HepG2 (cell line): ENCODE data around the gene MYCBPAP.

Experiments used
- CHD2 ChIP-seq: IDR thresholded peaks from 2 replicates; pipeline ENCODE4 v1.6.1; 2011; ENCODE audit warnings: low read depth, low read length, improper control_type of control experiment
- ZEB1 ChIP-seq: IDR thresholded peaks from 2 replicates; pipeline ENCODE4 v1.6.1; 2012; ENCODE audit warnings: mild to moderate bottlenecking, low read depth, inconsistent platforms; ENCODE audit not compliant: insufficient replicate concordance

- TF ChIP-seq ZEB1 = no peak
- TF ChIP-seq CHD2 = no peak
These were observed 9.5 kb downstream of the MYCBPAP start for GRCh38 chr17:50517504-50518383.
